Measurements from ENCODE around the gene SLC37A1. TPM values are rescaled to one million over a fixed set of nuclear protein-coding genes. Genes with fewer than 3 reads are reported as not detected.

Gene SLC37A1
- total RNA-seq, 1 experiment from 2014 or later = 4.9 TPM

GRCh38 chr21:42547001-42547905 is 33.6 kb downstream of the SLC37A1 start:
- TF ChIP-seq CTCF (IDR thresholded peaks at IDR 0.05; ENCODE audit: unreplicated experiment) = no peak
- Mint-ChIP-seq H3K4me1 (ENCODE audit: insufficient read depth, unreplicated experiment) (no peaks in the 10 kb centered on the region), H3K9me3 (ENCODE audit: unreplicated experiment) (no peaks in the 10 kb centered on the region), H3K36me3 (ENCODE audit: insufficient read depth, unreplicated experiment) (peaks cover 20% of the 10 kb centered on the region), H3K4me3 (ENCODE audit: unreplicated experiment) (no peak overlapping the region), H3K27ac (ENCODE audit: low read depth, unreplicated experiment) (no peak overlapping the region), H3K27me3 (ENCODE audit: insufficient read depth, unreplicated experiment) (no peaks in the 10 kb centered on the region)
- no TSS peak for BruUV-seq (replicated peaks)
- POLR2A ChIA-PET = no interaction called here
- DNase-seq (ENCODE audit: unreplicated experiment) = no peak
- intact Hi-C loops (cut with micrococcal nuclease) = no loop called here
- CTCF ChIA-PET = no interaction called here

GRCh38 chr21:42547906-42548365 is 34.3 kb downstream of the SLC37A1 start:
- BruUV-seq (replicated peaks) = no TSS peak
- H3K36me3 Mint-ChIP-seq (ENCODE audit: insufficient read depth, unreplicated experiment) = peaks cover 20% of the 10 kb centered on the region
- no peaks in the 10 kb centered on the region for H3K27me3 Mint-ChIP-seq (ENCODE audit: insufficient read depth, unreplicated experiment)
- ChIA-PET CTCF (interaction anchor here (0.6 kb wide), 1 partner anchor 96 kb away, joined by 3 read pairs; no protein-coding TSS in a partner anchor), POLR2A (no interaction called here)
- H3K9me3 Mint-ChIP-seq (ENCODE audit: unreplicated experiment) = no peaks in the 10 kb centered on the region
- DNase-seq (ENCODE audit: unreplicated experiment) = no peak
- H3K4me1 Mint-ChIP-seq (ENCODE audit: insufficient read depth, unreplicated experiment) = no peaks in the 10 kb centered on the region
- intact Hi-C loops (cut with micrococcal nuclease) = no loop called here
- no peak overlapping the region for H3K27ac Mint-ChIP-seq (ENCODE audit: low read depth, unreplicated experiment)
- H3K4me3 Mint-ChIP-seq (ENCODE audit: unreplicated experiment) = no peak overlapping the region
- TF ChIP-seq CTCF (IDR thresholded peaks at IDR 0.05; ENCODE audit: unreplicated experiment) = no peak

- no peak overlapping the region for H3K27ac Mint-ChIP-seq (ENCODE audit: low read depth, unreplicated experiment)
- H3K36me3 Mint-ChIP-seq (ENCODE audit: insufficient read depth, unreplicated experiment) = peaks cover 16% of the 10 kb centered on the region
- H3K9me3 Mint-ChIP-seq (ENCODE audit: unreplicated experiment) = no peaks in the 10 kb centered on the region
- no peak for DNase-seq (ENCODE audit: unreplicated experiment)
- H3K27me3 Mint-ChIP-seq (ENCODE audit: insufficient read depth, unreplicated experiment) = no peaks in the 10 kb centered on the region
- H3K4me3 Mint-ChIP-seq (ENCODE audit: unreplicated experiment) = no peak overlapping the region
- ChIA-PET CTCF (interaction anchor here (0.6 kb wide), 1 partner anchor 404 kb away, joined by 4 read pairs; no protein-coding TSS in a partner anchor), POLR2A (no interaction called here)
- BruUV-seq (replicated peaks) = no TSS peak
- TF ChIP-seq CTCF (IDR thresholded peaks at IDR 0.05; ENCODE audit: unreplicated experiment) = no peak
- intact Hi-C loops (cut with micrococcal nuclease) = no loop called here
- H3K4me1 Mint-ChIP-seq (ENCODE audit: insufficient read depth, unreplicated experiment) = no peaks in the 10 kb centered on the region
These were observed 35.2 kb downstream of the SLC37A1 start for GRCh38 chr21:42548687-42549406.

DNA sequence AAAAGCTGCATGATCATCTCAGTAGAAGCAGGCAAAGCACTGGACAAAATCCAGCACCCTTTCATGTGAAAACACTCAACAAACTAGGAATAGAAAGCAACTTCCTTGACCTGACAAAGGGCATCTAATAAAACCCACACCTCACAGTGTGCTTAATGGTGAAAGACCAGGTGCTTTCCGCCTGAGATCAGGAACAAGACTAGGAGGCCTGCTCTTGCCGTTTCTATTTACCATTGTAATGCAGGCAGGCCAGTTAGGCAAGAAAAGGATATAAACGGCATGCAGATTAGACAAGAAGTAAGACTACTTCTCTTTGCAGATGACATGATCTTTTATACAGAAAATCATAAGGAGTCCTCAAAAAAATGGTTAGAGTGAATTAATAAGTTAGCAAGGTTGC is 37.2 kb downstream of the SLC37A1 start:
- TF ChIP-seq CTCF (IDR thresholded peaks at IDR 0.05; ENCODE audit: unreplicated experiment) = no peak
- Mint-ChIP-seq H3K9me3 (ENCODE audit: unreplicated experiment) (no peaks in the 10 kb centered on the region), H3K4me1 (ENCODE audit: insufficient read depth, unreplicated experiment) (no peaks in the 10 kb centered on the region), H3K27ac (ENCODE audit: low read depth, unreplicated experiment) (no peak overlapping the region), H3K27me3 (ENCODE audit: insufficient read depth, unreplicated experiment) (no peaks in the 10 kb centered on the region), H3K36me3 (ENCODE audit: insufficient read depth, unreplicated experiment) (peaks cover 14% of the 10 kb centered on the region), H3K4me3 (ENCODE audit: unreplicated experiment) (no peak overlapping the region)
- intact Hi-C loops (cut with micrococcal nuclease) = no loop called here
- DNase-seq (ENCODE audit: unreplicated experiment) = no peak
- CTCF ChIA-PET = no interaction called here
- POLR2A ChIA-PET = no interaction called here
- no TSS peak for BruUV-seq (replicated peaks)

Data from MCF 10A (cell line).